GM15510 (cell line): ENCODE data around the gene SEPTIN5.

Experiments used
- POLR2A ChIP-seq: IDR thresholded peaks from 3 replicates; pipeline ENCODE4 v1.6.1; 2011; ENCODE audit warnings: borderline replicate concordance; ENCODE audit not compliant: insufficient read length; ENCODE audit errors: extremely low read depth

Gene SEPTIN5

DNA sequence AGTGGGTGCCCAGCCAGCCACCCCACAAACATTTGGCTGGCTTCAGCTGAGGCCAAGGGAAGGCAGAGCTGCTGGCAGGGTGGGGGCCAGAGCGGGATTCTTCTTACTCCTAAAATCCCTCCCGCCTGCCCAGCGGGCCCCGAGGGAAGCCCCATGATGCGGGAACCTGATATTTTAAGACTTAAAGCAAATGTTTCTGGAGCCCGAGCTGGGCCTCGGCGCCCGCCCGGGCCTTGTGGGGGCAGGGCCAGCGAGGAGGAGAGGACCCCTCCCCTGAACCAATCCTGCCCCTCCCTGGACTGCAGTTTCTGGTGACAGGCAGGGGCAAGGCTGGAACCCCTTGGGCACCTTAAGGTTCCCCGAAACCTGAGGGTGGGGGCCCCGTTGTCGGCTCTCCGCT lies 26.3 kb downstream of the SEPTIN5 start:
- TF ChIP-seq POLR2A, result no peak

DNA sequence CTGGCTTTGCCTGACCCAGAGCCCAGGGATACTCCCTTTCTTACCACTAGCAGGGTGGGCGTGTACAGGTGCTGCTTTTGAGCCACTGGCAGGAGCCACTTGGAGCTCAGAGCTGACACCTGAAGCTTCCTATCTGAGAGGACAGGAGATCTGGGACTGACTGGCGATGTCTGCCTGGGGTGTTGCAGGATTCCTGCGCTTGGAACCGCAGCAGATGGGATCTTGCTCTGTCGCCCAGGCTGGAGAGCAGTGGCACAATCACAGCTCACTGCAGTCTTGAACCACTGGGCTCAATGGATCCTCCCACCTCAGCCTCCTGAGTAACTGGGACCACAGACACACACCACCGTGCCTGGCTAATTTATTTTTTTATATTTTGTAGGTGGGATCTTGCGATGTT lies 26.8 kb downstream of the SEPTIN5 start:
- no peak for TF ChIP-seq POLR2A

DNA sequence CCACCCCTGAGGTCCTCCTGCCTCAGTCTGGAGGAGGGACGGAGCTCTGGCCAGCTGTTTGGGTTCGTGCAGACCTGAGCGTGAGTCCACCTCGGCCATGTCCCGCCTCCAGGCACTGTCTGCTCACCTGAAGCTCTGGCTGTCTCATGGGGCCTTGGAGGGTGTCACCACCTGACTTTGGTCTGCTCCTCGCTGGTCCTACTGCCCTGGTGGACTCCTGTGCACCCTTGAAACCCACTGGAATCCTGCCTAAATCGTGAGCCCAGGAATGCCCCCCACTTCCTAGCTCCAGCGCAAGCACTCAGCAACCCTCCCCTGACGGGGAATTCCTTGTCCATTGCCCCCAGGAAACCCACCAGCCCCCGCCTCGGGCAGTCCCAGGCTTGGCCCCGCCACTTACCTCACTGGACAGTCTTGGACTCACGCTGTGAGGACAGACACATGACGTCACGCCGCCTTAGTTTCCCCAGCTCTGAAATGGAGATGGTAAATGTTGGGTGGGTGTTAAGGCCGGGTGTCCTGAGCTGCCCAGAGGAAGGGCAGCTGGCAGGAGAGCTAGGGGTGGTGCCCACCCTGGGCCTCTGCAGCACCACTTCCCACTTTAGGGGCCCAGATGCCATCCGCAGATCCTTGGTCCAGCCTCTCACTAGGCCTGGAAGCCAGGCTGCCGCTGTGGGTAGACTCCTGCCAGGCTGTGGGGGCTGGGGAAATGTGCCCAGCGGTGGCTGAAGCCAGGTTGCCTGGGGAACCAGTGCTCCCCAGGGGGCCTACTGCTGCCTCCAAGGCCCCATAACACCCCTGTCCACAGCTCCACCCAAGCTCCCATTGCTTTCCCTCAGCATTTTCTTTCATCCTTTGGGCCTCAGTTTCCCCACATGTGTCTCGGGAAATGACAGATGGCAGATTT lies 28.1 kb downstream of the SEPTIN5 start:
- no peak for TF ChIP-seq POLR2A

DNA sequence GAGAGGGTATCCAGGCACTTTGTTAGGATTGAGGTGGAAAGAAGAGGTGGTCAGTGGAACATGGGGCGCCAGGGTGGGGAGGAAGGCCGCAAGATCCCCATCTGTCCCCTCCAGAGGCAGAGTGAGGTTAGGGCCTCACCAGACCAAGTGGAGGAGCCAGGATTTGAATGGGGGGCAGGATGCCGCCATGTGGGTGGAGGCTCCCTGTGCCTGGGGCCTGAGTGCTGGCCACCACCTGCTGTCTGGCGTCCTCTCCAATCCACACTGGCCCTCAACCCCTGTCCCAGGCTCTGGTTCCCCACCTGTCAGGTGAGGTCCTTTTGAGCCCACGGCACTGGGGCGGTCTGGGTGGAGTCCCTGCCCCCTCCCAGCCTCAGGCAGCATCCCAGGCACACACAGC lies 28.8 kb downstream of the SEPTIN5 start:
- no peak for TF ChIP-seq POLR2A

DNA sequence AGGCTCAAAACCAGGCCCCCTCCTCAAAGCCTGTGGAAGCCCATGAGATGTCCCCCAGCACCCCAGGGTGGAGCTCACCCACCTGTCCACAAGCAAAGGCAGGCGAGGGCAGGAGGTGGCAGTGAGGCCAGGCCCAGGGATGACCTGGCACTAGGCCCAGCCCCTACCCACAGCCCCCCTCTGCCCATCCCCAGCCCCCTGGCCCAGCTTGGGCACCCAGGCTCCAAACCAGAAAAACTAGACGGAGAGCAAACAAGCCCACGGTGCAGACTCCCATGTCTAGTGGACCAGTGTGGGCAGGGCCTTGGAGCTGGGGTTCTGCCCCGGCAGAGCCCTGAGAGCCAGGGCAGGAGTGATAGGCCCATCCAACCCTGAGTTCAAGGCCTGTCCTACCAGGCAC lies 29.3 kb downstream of the SEPTIN5 start:
- TF ChIP-seq POLR2A, result no peak

DNA sequence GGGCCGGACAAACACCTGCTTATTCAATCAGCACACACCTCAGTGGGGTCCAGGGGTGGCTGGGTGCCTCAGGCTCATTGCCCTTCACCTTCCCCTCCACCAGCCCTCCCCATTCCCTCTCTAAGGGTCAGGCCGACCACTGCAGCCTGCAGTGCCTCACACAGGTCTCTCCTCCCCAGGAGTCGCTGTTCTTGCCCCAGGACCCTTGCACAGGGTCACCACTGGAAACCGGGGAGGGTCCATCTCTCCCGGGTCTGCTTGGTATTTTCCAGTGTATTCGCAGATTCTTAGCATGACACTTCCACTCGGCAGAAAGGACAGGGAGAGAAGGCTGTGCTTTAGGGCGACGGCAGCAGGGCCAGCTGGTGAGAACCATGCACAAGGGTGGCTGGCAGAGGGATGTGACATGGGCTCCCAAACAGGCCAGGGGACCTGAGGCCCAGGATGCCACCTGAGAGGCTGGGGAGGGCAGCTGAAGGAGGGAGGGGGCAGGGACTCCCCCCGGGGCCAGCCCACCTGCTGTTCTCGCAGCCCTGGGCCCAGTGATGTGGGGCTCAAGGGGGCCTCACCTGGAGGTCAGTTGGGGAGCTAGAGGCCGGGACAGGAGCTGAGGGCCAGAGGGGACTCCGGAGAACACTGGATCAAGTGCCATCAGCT lies 30.2 kb downstream of the SEPTIN5 start:
- TF ChIP-seq POLR2A, result no peak

DNA sequence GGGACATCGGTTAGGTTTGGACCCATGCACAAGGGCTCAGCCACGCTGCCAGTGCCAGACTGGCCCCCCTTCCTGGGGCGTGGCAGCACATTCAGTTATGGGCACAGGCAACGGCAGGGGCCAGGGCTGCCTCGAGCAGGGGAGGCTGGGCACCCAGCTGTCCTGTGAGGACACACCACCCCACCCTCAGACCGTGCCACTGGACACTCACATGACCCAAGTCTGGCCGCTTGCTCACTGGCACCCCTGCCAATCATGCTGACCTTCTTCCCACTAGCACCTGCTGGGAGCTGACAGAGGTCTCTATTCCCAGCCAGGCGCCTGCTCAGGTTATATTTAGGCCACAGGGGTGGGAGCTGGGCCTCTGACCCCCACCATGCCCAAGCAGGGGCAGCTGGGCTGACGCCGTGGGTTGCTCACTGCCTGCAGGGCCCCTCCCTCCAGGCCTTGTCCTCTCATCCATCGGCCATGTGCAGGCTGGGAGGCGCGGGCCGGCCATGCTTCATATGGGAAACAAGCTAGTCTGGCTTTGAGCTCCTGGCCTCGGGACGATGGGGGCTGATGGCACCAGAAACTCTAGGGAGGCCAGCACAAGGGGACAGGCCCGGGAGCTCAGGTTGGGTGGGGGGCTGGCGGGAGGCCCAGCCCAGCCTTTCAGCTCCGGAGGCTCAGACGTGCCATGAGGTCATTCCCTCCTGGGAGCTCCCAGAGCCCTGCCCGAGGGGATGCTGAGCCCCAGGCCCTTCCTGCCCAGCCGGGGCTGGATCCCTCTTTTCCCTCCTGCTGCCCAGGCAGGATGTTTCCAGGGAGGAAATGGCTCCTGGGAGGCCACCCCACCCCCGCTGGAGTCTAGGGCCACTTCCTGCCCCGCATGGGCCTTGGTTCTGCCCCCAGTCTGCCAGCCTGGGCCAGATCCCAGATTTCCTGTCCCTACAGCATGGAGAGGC lies 31.1 kb downstream of the SEPTIN5 start:
- TF ChIP-seq POLR2A, result no peak

DNA sequence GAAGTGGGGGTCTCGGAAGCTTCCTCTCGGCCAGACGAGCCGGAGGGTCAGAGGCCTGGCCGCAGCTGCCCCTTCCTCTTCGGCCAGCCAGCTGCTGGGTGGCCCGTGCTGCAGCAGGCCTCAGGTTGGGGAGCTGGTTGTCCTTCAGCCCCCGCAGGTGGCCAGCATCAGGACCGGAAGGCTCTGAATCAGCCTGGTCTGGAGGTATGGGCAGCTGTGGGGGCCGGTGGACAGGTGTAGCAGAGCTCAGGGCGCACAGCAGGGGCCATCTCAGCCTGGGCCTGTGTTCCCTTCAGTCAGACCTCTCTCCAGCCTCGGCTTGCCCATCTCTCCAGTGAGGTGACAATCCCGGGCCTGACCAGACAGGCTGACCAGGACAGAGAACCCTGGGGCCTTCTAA lies 32.4 kb downstream of the SEPTIN5 start:
- TF ChIP-seq POLR2A, result no peak

DNA sequence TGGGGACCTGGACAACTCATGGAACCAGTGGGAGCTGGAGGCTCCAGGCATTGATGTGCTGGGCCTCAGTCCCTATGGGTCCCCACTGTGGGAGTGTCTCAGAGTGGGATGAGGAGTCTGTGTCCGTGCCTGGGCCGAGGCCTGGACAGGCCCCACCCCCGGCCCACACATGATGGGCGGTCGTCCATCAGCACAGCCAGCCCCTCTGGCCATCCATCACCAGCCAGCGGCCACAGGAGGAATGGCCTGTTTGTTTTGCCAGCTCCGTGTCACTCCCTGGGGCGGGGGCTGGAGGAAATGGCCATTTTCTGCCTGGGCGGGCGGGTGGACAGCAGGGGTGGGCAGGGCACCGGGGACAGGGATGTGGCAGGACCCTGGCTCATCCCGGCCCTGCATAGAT lies 33.2 kb downstream of the SEPTIN5 start:
- no peak for TF ChIP-seq POLR2A

DNA sequence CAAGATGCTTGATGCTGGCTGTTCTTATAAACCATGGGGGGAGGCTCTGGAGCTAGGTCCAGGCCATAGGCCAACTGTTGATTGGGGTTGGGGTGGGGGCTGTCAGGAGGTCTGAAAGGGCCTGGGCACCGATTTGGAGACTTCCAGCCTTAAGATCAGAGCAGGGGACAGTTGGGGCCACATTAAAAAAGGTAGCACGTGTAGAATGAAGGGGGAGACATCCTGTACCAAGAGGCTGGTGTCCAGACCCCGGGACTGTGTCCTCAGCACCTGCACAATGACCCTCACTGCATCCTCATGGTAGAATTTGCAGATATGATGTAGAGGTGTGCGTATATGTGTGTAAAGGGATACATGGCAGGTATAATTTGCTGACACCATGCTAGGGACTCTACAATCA lies 33.8 kb downstream of the SEPTIN5 start:
- no peak for TF ChIP-seq POLR2A

DNA sequence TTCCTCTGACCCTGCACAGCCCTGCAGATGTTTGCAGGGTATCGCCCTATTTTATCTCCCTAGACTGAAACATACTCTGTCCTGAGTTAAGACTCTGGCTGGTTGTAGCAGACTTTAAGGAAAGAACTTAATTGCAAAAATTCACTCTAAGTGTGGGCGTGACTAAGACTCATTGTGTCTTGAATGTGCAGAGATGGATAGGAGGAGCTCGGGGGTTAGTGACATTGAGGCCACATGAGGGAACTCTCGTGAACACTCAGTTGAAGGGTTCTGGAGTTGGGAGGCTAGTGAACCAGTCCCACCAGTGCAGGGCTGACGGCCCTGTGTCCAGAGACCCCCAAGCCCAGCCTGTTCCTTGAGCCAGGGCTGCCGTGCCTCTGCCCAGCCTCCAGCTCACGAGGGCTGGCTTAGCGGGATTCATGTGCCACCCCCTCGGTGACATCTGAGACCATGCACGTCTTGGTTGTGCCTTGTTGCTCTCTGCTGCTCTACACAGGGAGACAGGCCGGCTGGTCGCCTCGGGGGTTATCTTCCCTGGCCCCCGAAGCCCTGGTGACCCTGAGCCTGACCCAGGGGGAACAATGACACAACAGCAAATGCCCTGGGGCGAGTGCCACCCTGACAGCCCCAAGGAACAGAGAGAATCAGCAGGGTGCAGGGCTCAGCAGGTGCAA lies 34.8 kb downstream of the SEPTIN5 start:
- TF ChIP-seq POLR2A, result no peak

DNA sequence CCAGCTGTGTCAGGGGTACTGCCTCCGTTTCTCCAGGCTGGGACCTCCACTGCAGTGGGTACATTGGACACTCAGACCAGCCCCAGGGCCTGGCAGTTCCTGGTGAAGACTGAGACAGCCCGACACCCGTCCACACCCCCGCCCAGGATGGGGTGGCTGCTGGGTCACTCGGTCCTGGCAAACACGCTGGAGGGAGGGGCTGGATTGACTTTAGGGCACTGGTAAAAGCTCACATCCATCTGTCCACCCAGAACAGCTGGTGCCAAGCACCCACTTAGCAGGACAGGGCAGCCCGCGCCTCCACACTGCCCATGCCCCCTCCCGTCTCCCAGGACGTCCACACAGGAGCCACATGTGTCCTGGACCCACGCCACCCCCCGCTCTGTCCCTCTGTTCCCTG lies 35.6 kb downstream of the SEPTIN5 start:
- TF ChIP-seq POLR2A, result no peak

DNA sequence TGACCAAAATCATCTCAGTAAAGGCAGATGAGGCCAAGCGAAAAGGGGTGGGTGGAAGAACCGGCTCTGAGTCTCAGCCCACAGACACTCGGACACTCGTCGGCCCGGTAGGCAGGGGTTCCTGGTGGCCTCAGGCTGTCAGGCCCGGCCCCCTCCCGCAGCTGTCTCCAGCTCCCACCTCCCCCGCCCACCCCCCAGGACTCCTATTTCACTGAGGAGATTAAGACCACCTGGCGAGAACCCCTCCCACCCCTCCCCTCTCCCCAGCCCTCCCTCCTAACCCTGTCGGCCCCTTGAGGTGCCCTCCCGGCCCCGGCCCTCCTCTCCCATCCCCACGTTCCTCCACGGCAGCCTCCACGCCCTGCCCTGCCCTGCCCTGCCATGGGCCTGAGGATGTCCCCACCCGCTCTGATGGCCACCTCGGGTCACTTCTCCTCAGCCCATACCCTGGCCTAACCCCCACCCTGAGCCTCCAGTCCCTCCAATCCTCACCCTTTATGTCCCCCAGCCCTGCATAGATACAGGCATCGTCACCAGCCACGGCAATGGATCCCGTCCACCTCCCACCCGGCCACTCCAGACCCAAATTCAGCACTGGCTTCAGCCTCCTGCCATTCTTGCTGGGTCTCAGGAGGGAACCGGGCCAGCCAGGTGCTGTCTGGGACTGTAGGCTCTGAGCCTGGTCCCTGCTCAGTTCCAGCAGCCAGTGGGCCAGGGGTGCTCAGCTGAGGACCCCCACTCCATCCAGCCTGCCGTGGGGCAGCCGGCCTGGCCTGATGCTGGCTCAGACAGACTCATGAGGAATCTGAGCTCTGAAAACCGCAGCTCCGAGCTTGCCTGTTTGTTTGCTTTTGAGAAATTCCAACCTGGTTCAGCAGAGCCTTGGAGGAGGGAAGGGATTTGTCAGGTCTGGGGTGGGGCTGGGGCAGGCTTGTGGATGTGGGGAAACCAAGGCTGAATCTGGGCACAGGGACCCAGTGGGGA lies 36.5 kb downstream of the SEPTIN5 start:
- TF ChIP-seq POLR2A, result no peak

DNA sequence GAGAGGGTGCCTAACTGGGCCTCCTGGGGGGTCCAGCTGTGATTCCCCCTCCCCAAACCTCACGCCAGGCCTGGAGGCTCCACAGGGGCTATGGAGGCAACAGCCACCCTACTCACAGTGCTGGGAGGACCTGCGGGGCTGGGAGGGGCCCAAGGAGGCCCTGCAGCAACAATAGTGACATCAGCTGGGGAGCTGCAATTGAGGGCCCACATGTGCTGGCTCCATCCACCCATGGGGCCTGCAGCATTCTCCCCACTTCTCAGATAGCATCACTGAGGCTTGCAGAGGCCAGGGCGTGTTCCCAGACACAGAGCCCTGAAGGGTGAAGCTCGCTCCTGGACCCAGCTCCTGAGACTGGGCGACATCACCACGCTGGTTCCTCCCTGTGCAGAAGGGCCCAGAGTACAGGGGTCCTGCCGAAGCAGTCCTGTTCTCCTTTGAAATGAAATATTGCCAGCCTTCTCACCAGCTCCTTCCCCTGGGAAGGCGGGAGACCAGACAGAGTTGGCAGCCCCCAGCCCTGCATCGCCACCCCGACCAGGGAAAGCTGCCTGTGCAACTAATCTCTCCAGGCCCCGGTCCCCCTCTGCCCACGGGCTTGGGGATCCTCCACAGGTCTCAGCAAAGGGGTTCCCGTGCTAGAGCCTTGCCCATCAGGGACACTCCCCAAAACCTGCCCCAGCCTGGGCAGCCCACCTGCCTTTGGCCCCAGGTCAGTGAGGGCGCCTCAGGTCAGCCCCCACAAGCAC lies 37.4 kb downstream of the SEPTIN5 start:
- no peak for TF ChIP-seq POLR2A
